PC-9 (cell line): Measurements from ENCODE around the gene ZNF518B. TPM values are rescaled to one million over a fixed set of nuclear protein-coding genes. Genes with fewer than 3 reads are reported as not detected.

ENCODE experiments used
- BruUV-seq: library from RNA; stranded (reverse); fragments of 400-500 nt; replicated peaks from 2 replicates; lab custom pipeline; 2021; lab: Mats Ljungman, UMichigan
- CTCF ChIA-PET: fragments of 300-600 bp; sonication (Branson Sonifier 250); formaldehyde crosslinking; loops from one replicate; lab custom pipeline; 2022; ENCODE audit warnings: antibody characterized with exemption; lab: Charles Lee
- POLR2A ChIA-PET: fragments of 300-600 bp; sonication (Branson Sonifier 250); formaldehyde crosslinking; loops from one replicate; lab custom pipeline; 2022; ENCODE audit warnings: antibody characterized with exemption; ENCODE audit not compliant: unreplicated experiment; lab: Charles Lee
- DNase-seq, 2 experiments: peaks; one replicate each; pipeline versions ENCODE4 v3.0.0 to v3.0.0-alpha.2; 2015 to 2022; ENCODE audit warnings: mixed read lengths in 1 of 2
- H2AFZ ChIP-seq: fragments of 200-600 bp; sonication (generic); 2 replicates; pipeline ENCODE4 v1.8.1; 2017; ENCODE audit warnings: antibody characterized with exemption
- H3F3A ChIP-seq: fragments of 200-600 bp; sonication (generic); 2 replicates; pipeline ENCODE4 v1.8.1; 2017; ENCODE audit warnings: antibody characterized with exemption, mild to moderate bottlenecking, low read depth; ENCODE audit not compliant: insufficient read depth
- H3K27ac ChIP-seq: fragments of 200-600 bp; sonication (generic); 2 replicates; pipeline ENCODE4 v1.6.1; 2016; ENCODE audit warnings: mixed run types
- H3K27me3 ChIP-seq: fragments of 200-600 bp; sonication (generic); 2 replicates; pipeline ENCODE4 v1.6.1; 2016; ENCODE audit warnings: low read depth, mixed run types; ENCODE audit not compliant: insufficient read depth
- H3K36me3 ChIP-seq: fragments of 200-600 bp; sonication (generic); 2 replicates; pipeline ENCODE4 v1.6.1; 2016; ENCODE audit warnings: low read depth, mixed run types
- H3K4me1 ChIP-seq: fragments of 200-600 bp; sonication (generic); replicated peaks from 2 replicates; pipeline ENCODE4 v1.6.1; 2016; ENCODE audit warnings: mixed run types; ENCODE audit not compliant: insufficient read depth
- H3K4me2 ChIP-seq: fragments of 200-600 bp; sonication (generic); 2 replicates; pipeline ENCODE4 v1.6.1; 2017; ENCODE audit warnings: mixed run types
- H3K4me3 ChIP-seq: fragments of 200-600 bp; sonication (generic); 2 replicates; pipeline ENCODE4 v1.6.1; 2016; ENCODE audit warnings: mixed run types
- H3K79me2 ChIP-seq: fragments of 200-600 bp; sonication (generic); 2 replicates; pipeline ENCODE4 v1.6.1; 2017; ENCODE audit warnings: low read depth, mixed run types
- H3K9me2 ChIP-seq: fragments of 200-600 bp; sonication (generic); 2 replicates; pipeline ENCODE4 v1.8.1; 2017; ENCODE audit warnings: mild to moderate bottlenecking; ENCODE audit not compliant: insufficient read depth
- H3K9me3 ChIP-seq: fragments of 200-600 bp; sonication (generic); 2 replicates; pipeline ENCODE4 v1.8.1; 2016; ENCODE audit warnings: low read depth; ENCODE audit not compliant: insufficient read depth
- H4K20me1 ChIP-seq: fragments of 200-600 bp; sonication (generic); 2 replicates; pipeline ENCODE4 v1.8.1; 2017; ENCODE audit not compliant: insufficient read depth
- CTCF ChIP-seq: fragments of 200-600 bp; sonication (generic); conservative IDR thresholded peaks from 2 replicates; pipeline ENCODE4 v1.6.1; 2017; ENCODE audit warnings: mixed run types, antibody characterized with exemption, mild to moderate bottlenecking, moderate library complexity
- EZH2 ChIP-seq: fragments of 200-600 bp; sonication (generic); IDR thresholded peaks from 2 replicates; pipeline ENCODE4 v1.8.0; 2017; ENCODE audit warnings: antibody characterized with exemption, low read depth
- intact Hi-C: fragments of 100-400 bp; cut with micrococcal nuclease; formaldehyde crosslinking; loops from one replicate; pipeline ENCODE4 v1.10.0; 2022; ENCODE audit not compliant: unreplicated experiment
- total RNA-seq: library from RNA; stranded (reverse); gene quantifications from 2 replicates; pipeline ENCODE4 v1.2.3, GENCODE V29; 2021

Gene ZNF518B
- total RNA-seq, 1 experiment from 2014 or later, result 12.3 TPM

- no peak overlapping the region for H3K4me2 ChIP-seq
- no peaks in the 10 kb centered on the region for H3K9me2 ChIP-seq
- no peak for TF ChIP-seq EZH2
- TF ChIP-seq CTCF, result no peak
- DNase-seq, result no peak
- no peak overlapping the region for H2AFZ ChIP-seq
- ChIA-PET POLR2A (no interaction called here), CTCF (no interaction called here)
- no peak overlapping the region for H3K4me3 ChIP-seq
- H3K79me2 ChIP-seq, result no peaks in the 10 kb centered on the region
- peaks cover 23% of the 10 kb centered on the region for H3K27me3 ChIP-seq
- no peak overlapping the region for H3K27ac ChIP-seq
- no TSS peak for BruUV-seq
- intact Hi-C loops, result no loop called here
- no peaks in the 10 kb centered on the region for H3K36me3 ChIP-seq
- no peaks in the 10 kb centered on the region for H4K20me1 ChIP-seq
- no peaks in the 10 kb centered on the region for H3K9me3 ChIP-seq
- H3K4me1 ChIP-seq, result no peaks in the 10 kb centered on the region
- H3F3A ChIP-seq, result no peaks in the 10 kb centered on the region
These were observed 47.4 kb upstream of the ZNF518B start for GRCh38 chr4:10504570-10505179.

GRCh38 chr4:10502717-10503116 is 45.5 kb upstream of the ZNF518B start:
- H3K4me3 ChIP-seq, result no peak overlapping the region
- H3K9me3 ChIP-seq, result no peaks in the 10 kb centered on the region
- POLR2A ChIA-PET, result no interaction called here
- no peaks in the 10 kb centered on the region for H3K79me2 ChIP-seq
- intact Hi-C loops, result no loop called here
- CTCF ChIA-PET, result interaction anchor here (0.6 kb wide), 1 partner anchor 28 kb away, joined by 3 read pairs; no protein-coding TSS in a partner anchor
- no peaks in the 10 kb centered on the region for H4K20me1 ChIP-seq
- H3K27ac ChIP-seq, result no peak overlapping the region
- H2AFZ ChIP-seq, result no peak overlapping the region
- no TSS peak for BruUV-seq
- no peaks in the 10 kb centered on the region for H3K4me1 ChIP-seq
- H3F3A ChIP-seq, result no peaks in the 10 kb centered on the region
- H3K27me3 ChIP-seq, result peaks cover 30% of the 10 kb centered on the region
- no peak overlapping the region for H3K4me2 ChIP-seq
- H3K36me3 ChIP-seq, result no peaks in the 10 kb centered on the region
- no peak for TF ChIP-seq CTCF
- no peak for TF ChIP-seq EZH2
- H3K9me2 ChIP-seq, result no peaks in the 10 kb centered on the region
- DNase-seq, result no peak

- H3K27ac ChIP-seq, result no peak overlapping the region
- intact Hi-C loops, result no loop called here
- no peaks in the 10 kb centered on the region for H3F3A ChIP-seq
- ChIA-PET POLR2A (no interaction called here), CTCF (no interaction called here)
- peaks cover 30% of the 10 kb centered on the region for H3K27me3 ChIP-seq
- H3K36me3 ChIP-seq, result no peaks in the 10 kb centered on the region
- no peaks in the 10 kb centered on the region for H3K9me3 ChIP-seq
- H3K4me3 ChIP-seq, result no peak overlapping the region
- H2AFZ ChIP-seq, result no peak overlapping the region
- no peaks in the 10 kb centered on the region for H4K20me1 ChIP-seq
- TF ChIP-seq CTCF, result no peak
- TF ChIP-seq EZH2, result no peak
- no peak for DNase-seq
- H3K9me2 ChIP-seq, result no peaks in the 10 kb centered on the region
- no peaks in the 10 kb centered on the region for H3K79me2 ChIP-seq
- no TSS peak for BruUV-seq
- H3K4me2 ChIP-seq, result no peak overlapping the region
- no peaks in the 10 kb centered on the region for H3K4me1 ChIP-seq
These were observed 43.5 kb upstream of the ZNF518B start for GRCh38 chr4:10500776-10501175.
